Activated CD4-positive, CD25-positive, alpha-beta regulatory T cell (primary cell): ENCODE data around the gene KCNT2.

ENCODE experiments used
- DNase-seq, 4 experiments: peaks; one replicate each; lab custom pipeline; 2025; lab: John Stamatoyannopoulos, UW

KCNT2 gene

DNA sequence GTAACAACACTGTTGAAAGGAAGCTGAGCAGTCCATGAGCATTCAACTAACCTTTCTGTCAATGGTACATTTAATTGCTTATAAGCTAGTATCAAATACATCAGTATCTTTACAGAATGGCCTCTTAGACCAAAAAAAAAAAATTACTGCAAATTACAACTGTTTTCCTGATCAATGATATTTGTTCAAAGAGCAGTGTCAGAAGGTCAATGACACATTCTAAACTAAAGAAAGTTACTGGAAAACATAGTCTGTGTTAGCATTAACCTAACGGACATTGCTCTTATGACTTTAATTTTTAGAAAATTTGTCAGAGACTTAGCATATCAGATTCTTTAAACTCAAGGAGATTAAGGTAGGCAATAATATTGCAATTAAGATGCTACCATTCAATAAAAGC is 162.5 kb downstream of the KCNT2 start:
- DNase-seq, result no peak

DNA sequence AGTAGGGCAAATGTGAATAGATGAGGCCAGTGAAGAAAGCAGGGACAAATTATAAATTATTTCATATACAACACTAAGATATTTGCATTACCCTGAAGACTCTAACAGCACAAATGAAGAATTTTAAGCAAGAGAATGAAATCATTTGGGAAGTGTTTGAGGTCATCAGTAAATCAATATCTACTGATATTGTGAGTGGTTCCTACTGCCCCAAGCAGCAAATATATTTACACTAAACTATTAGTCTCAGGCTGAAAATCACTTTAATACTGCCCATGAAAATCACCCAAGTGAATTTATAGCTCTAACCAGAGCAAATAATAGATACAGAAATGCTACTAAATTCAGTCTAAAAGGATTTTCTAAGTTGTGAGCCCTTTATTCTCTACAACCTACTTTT is 163.6 kb downstream of the KCNT2 start:
- DNase-seq, result no peak

DNA sequence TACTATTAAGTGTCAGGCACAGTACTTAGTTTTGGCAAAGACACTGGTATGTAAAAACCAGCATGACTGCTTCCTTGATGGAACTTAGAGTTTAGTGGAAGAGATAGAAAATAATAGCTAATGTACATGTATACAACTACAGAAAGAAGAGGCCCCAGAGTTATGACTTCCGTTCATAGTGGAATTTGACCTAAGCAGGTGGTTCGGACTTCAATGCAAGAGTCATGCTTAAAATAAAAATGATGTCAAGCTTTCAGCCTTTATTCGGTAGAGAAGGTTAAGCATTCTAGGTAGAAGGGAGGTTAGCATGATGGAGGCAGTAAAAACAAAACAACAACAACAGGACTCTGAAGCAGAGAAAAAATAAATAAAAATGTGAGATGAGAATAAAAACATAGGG is 165.9 kb downstream of the KCNT2 start:
- DNase-seq, result no peak

DNA sequence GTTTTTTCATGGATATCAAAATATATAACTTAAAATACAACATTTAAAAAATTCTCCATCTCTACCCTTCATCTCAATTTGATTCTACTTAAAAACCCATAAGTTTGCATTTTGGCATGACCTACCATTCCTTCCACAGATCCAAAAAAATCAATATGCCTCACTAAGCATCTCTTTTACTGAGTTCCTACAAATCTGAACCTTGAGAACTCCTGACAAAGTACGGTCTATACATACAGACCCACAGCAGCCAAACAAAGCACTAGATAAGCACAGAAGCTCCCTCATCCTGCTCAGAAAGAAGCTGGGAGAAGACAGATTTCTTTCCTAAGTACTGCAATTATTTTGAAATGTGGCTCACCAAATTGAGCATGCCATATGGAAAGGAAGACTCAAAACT is 167.5 kb downstream of the KCNT2 start:
- DNase-seq, result no peak

DNA sequence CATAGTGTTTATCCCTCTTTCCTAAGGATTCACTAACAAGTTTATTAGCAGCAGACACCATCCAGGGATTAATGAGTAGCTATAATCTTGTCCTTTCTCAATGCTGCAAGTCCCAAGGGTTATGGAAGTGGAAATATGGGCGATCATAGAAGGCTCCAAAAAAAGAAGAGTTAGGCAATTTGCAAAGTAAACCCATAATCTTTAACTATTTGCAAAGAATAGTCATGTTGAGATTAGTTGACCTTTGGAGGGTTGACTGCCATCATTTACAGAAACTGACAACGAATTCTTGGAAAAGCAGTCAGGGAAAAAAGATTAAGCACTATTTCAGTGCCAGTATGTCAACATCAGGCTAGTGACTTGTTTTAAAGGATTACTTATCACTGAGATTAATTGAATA is 169.9 kb downstream of the KCNT2 start:
- DNase-seq, result no peak

DNA sequence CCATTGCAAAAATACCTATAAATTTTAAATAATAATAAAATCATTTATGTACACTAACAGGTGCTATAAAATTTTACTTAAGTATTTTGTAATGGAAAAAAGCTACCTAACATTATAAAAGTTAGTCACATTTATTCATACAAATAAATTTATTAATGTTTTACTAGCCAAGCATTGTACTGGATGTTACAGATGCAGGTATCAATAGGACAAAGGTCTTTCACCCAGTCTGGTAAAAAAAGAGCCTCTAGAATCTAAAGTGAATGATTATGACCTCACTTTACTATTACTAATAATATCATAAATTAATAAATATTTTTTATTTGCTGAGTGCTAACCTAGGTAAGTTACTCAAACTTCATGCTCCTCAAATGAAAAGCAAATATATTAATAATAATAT is 170.6 kb downstream of the KCNT2 start:
- DNase-seq, result no peak

DNA sequence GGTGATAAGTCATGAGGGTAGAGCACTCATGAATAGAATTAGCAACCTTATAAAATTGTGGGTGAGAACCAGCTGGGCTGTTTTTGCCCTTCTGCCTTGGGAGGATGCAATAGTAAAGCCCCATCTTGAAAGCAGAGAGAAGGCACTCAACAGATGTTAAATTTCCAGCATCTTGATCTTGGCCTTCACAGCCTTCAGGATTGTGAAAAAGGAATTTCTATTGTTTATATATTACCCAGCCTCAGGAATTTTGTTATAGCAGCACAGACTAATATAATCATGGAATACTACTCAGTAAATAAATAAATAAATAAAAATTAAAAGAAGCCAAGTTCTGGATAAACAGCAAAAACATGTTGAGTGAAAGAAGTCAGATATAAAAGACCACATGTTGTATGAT is 175.2 kb downstream of the KCNT2 start:
- no peak for DNase-seq

DNA sequence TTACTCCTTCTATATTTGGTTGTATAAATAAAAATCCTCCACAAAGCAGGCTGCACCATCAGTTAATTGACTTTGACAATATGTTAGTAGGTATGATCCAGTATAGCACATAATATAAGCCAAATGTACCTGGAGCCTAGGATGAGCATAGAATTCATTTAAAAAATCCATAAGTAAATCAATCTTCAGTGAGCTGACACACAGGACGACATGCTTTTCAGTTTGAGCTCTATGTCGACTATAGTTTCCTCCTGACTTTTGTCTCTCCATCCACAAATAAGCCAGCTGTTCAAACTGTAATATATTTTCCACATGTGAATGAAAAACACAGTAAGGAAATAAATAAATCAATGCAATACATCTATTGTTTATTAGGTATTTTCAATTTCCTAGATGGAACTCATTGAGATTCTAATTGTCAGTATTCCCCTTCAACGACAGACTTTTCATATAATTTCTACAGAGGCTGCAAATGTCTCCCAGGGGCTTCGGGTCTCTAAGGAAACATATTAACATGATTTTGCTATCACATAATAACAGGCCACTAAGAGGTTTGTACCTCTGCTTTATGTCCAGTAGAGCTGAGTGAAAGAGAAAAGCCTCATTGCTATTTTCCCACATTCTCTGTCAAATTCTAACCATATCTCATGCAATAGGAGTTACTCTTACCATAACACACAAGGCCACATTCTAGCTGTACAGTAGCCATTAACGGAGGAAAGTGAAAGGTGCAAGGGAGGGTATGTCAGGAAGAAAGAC is 180.1 kb downstream of the KCNT2 start:
- DNase-seq, result no peak

DNA sequence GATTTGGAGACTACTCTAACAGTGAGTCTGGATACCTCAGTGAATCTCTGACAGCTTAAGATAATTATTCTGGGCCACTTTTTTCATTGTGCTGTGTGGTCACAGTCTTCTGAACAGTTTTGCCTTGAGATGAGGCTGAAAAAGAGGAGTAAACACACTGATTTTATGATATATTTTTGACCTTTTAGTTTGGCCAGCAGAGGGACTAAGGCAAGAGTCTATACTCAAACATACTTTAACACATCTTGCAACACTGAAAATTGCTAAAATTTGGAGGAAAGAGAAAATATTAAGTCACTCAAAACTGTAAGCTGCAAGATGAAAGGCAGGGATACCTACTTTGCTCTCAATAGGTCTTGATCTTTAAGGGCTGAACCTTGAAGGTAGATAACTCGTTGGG is 182.7 kb downstream of the KCNT2 start:
- no peak for DNase-seq

DNA sequence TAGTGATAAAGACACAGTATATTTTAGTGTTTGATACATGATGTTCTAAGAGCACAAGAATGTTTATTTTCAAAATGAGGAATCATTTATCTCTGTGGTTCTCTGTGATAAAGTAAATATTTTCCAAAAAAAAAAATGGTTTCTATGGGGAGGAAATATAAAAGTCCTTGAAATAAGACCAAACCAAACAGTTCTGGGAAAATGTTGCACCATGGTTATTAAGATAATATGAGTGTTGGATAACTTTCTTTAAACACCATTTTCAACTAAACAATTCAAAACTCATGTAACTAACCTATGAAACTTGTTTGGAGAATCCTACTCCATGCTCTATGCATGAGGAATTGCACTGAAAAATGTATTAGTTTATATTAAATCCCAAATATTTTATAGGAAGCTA is 184.6 kb downstream of the KCNT2 start:
- no peak for DNase-seq

DNA sequence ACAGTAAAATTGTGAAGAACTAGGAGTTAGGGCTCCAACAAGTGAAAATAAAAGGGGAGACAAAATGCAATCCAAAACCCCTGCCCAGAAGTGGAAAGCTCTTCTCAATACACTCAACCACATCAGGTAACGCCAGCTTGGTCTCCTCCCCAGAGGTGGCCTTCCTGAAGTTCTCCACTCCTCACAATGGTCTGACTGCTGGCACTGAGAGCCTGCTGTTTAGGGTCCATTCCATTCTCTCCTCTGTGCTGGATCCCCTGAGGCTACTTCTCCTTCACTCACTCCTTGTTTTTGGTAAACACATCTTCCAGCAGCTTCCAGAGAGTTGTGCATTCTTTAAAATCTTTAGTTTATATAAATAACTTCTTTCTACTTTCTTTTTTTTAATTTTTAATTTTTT is 189.5 kb downstream of the KCNT2 start:
- DNase-seq, result no peak

DNA sequence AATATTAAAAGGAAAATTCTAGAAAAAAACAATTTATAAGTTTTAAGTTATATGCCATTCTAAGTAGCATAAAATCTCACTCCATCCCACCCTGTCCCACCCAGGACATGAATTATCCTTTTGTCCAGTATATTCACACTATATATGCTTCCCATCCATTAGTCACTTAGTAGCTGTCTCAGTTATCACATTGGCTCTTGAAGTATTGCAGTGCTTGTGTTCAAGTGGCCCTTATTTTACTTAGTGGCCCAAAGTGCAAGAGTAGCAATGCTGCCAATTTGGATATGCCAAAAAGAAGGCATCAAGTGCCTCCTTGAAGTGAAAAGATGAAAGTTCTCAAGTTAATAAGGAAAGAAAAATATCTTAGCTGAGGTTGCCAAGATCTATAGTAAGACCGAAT is 192.3 kb downstream of the KCNT2 start:
- DNase-seq, result no peak

DNA sequence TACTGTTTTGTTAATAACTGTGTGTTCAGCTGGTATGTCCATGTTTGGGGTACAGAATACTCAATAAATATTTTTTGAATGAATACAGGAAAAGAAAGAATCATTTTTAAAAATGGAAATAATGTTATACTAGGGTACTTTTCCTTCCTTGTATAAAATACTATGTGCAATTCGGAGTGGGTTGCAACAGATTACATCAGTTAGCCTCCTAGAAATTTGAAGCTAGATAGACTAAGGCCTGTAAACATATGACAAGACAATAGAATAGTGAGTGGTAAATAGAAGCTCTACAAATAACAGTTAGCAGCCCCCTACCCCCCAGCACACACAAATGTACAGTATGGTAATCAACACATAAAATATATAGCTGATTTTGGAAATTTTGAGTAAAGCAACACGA is 195.9 kb downstream of the KCNT2 start:
- DNase-seq, result no peak

DNA sequence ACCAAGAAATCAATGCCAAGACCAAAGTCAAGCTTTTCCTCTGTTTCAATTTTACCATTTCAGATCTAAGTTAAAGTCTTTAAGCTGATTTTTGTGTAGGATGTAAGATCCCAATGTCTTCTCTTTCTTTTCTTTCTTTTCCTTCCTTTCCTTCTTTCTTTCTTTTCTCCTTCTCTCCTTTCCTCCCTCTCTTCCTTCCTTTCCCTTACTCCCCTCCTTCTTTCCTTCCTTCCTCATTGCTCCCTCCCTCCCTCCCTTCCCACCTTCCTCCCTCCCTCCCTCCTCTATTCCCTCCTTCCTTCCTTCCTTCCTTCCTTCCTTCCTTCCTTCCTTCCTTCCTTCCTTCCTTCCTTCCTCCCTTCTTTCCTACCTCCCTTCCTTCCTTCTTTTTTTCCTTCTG is 197.5 kb downstream of the KCNT2 start:
- DNase-seq, result no peak

DNA sequence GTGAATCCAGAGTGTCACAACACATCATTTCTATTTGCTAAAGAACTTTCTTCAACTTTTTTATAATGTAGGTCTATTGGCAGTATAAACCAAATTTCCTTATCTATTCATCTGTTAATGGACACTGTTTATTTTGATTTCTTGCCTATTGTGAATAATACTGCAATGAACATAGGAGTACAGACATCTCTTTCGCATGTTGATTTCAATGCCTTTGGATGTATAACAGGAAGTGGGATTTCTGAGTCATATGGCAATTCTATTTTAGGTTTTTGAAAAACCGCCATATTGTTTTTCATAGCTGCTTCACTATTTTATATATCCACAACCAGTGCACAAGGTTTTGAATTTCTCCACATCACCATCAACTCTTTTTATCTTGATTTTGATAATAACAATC is 198.7 kb downstream of the KCNT2 start:
- no peak for DNase-seq

DNA sequence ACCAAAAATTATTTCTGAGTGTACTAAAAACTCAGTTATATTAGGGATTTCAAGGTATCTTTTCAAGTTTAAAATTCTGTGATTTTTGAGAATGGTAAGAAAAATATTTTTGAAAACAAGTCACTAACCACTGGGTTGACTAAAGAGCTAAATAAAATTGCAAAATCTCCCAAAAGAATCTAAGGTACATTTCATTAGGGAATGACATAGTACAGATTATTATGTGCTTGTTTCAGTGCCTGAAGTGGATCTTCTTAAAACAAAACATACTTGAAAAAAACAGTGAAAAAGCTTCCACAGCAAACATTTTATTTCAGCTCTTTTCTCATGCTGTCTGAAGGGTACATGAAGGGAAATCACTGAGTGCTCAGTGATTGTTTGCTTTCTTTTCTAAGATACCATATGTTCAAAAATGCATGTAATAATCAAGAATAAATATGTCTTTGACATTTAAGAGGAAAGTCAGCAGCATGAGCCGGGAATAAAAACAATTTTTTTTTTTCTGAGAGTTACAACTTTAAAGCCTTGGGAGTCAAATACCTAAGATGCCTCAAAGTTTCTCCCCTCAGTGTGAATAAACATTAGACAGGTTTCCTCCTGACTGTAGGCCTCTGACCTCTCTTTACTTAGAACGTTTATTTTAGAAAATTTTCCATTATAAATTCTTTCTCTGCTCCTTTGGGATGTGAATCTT is 200.7 kb downstream of the KCNT2 start:
- no peak for DNase-seq

DNA sequence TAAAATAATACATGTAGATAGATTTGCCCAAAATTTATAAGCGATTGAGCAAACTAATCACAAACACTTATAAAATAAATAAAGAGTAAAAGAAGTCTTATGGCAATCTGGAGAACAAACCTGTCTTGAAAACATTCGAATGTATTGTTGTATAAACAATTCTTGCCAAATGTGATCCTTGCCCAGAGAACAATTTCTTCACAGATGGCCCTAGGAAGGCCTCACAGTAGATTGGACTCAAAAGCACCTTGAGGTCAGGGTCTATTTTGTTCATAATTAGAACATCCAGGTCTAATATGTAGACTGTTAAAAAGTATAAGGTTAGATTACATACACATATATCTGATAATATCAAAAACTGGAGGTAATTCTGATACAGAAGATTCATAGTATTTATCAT is 202.4 kb downstream of the KCNT2 start:
- no peak for DNase-seq

DNA sequence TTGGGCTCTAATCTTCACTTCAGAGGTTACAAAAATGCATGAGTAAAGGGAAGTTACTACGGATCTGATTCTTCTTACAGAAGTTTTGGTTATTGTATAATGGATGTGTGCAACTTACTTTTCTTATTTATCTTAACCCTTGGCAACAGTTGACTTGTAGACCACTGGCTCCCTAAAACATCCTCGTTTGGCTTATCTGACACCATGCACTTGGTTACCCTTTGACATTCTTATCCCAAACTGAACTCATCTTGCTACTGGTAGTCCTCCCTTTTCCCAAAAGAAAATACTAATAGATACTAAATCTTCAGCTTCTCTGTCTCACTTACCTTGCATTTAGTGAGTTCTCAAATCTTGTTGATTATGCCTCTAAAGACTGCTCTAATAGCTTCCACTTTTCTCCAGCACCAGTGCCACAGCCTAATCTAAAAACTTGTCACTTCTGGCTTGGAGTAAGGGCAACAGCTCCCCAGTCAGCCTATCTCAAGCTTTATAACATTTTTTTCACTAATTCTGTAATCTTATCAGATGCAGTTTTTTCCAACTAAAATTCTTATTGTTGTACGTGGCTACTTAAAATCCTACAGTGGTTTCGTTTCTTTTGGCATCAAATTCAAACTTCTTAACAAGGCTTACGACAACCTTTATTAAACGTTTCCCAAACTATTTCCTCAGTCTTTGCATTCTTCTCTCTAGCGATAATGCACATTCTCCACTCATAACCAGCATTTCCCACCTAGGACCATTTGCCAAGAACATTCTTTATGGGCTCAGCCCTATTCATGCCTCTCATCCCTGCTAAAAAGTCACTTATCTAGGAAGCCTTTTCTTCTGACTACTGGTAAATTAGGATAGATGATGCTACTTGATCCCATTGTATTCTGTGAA is 204.2 kb downstream of the KCNT2 start:
- no peak for DNase-seq

DNA sequence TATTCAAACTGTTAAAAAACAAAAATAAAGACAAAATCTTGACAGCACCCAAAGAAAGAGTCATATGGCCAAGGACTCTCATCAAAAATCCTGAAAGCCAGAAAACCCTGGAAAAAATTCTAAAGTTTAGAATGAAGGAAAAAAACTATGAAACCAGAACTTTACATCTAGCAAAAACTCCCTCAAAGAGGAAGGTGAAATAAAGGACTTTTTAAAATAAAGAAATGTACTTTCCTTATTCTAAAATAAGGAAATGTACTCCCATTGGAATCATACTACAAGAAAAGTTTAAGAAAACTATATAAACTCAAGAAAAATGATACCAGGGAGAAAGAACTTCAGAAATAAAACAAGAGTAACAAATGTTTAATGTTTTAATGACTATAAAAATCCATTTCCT is 206.3 kb downstream of the KCNT2 start:
- DNase-seq, result no peak

DNA sequence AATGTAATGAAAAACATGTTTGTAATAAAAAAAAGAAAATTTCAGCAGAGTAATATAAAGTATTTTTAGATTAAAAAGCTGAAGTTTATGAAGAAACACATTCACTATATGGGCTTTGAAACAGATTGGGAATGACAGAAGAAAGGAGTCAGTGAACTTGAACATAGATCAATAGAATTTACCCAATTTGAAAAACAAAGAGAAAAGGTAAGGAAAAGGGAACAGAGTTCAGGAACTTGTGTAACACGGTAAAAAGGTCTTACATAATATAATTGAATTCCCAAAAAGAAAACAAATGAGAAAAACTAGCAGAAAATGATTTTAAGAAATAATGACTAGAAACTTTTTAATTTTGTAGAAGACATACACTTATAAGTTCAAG is 206.8 kb downstream of the KCNT2 start:
- DNase-seq, result no peak

DNA sequence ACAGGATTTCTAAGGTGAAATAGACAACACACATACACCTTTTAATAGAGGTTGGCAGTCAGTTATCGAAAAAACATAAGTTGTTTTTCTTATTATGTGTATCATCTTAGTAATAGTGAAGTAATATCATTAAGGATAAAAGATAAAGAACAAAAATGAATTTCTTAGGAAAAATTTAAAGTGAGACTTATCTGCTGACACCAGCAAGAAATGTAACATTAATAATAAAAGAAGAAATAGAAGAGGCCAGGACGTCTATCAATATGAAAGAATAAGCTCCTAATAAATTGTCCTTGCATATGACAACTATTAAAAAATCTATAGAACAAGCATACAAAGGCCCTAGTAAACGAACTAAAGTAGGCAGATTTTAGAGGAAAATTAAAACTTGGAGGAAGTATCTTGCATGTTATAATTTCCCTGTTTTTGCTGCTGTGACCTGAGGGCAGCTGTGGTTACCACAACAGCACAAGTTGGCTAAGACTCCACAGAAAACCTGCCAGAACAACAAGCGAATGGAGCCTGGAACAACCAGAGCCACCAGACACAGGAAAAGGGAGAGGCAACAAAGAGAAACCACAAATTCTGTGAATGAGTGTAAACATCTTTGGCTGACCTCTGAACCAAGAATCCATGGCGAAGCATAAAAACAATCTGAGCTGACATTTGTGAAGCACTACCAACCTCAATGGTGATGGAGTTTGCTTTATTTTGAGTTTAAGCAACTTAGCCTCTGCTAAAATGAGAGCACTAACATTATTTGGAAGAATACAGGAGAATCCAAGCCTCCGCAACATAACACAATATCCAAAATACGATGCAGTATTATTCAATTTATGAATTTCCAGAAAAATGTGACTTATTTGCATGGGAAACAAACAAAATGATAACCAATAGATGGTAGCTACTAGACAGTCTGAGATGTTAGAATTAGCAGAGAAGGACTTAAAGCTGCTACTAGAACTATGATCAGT is 207.5 kb downstream of the KCNT2 start:
- no peak for DNase-seq

DNA sequence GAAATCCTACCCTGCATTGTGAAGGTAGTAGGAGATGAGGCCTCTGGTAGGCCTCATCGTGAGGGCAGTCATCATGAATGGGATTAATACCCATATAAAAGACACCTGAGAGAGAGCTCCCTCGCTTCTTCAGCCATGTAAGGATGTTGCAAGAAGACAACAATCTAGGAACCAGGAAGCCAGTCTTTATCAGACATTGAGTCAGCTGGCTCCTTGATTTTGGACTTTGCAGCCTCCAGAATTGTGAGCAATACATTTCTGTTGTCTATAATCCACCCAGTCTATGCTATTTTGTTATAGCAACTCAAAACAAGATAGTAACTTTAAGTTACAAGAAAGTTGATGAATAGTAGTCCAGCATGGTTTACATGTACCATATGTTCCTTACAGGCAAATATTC is 208.5 kb downstream of the KCNT2 start:
- no peak for DNase-seq
